Prostate gland (tissue), 2 donors: ENCODE measurements around the gene SBF2. TPM values are rescaled to one million over a fixed set of nuclear protein-coding genes. Genes with fewer than 3 reads are reported as not detected.
A peak's percentile ranks its signal among the peaks of the same experiment; 100 is the strongest.

ENCODE experiments used
- DNase-seq: peaks from one replicate; pipeline ENCODE4 v3.0.0-alpha.2; 2019; ENCODE audit warnings: low spot score
- H3K27ac ChIP-seq, 2 donors: fragments of 200-600 bp; sonication (generic); 2 replicates each; pipeline ENCODE4 v1.5.1; 2017 to 2019
- H3K27me3 ChIP-seq: fragments of 200-600 bp; sonication (generic); replicated peaks from 2 replicates; pipeline ENCODE4 v1.5.1; 2019; ENCODE audit not compliant: insufficient read depth
- H3K36me3 ChIP-seq, 2 donors: fragments of 200-600 bp; sonication (generic); 1 replicate in 1 of 2; 2 replicates in 1 of 2; pipeline versions ENCODE4 v1.5.1 to v1.8.1; 2017 to 2019
- H3K4me1 ChIP-seq: fragments of 200-600 bp; sonication (generic); replicated peaks from 2 replicates; pipeline ENCODE4 v1.5.1; 2019
- H3K4me3 ChIP-seq, 2 donors: fragments of 200-600 bp; sonication (generic); 2 replicates each; pipeline ENCODE4 v1.5.1; 2017 to 2019
- H3K9me3 ChIP-seq: fragments of 200-600 bp; sonication (generic); 2 replicates; pipeline ENCODE4 v1.5.1; 2017
- POLR2A ChIP-seq: fragments of 450-650 bp; IDR thresholded peaks from one replicate; pipeline ENCODE4 v1.6.1; 2016; ENCODE audit warnings: antibody characterized with exemption, mild to moderate bottlenecking
- POLR2AphosphoS5 ChIP-seq: sonication (generic); formaldehyde crosslinking; IDR thresholded peaks from one replicate; pipeline ENCODE4 v1.6.1; 2017; ENCODE audit warnings: antibody characterized with exemption
- WGBS: methylation state at CpG from one replicate; pipeline ENCODE4 v1.1.5; 2018; 5-methylcytosine and 5-hydroxymethylcytosine counted together
- intact Hi-C: fragments of 100-400 bp; cut with DNase I; formaldehyde crosslinking; loops from one replicate; pipeline ENCODE4 v1.14.2; 2022
- total RNA-seq, 2 donors: library from RNA; depleted of rRNA; stranded (reverse); fragments of >200 nt; gene quantifications; one replicate each; pipeline ENCODE4 v1.1.0, GENCODE V29; 2016
- TF ChIP-seq, protein P1 (sequence below), 4 experiments: fragments of 200-600 bp in 2 of 4; fragments of 450-650 bp in 2 of 4; sonication (generic) in 2 of 4; IDR thresholded peaks; 1 replicate in 3 of 4; 2 replicates in 1 of 4; pipeline ENCODE4 v1.5.1; 2016 to 2019; ENCODE audit warnings: antibody characterized with exemption in 4 of 4, mild to moderate bottlenecking in 2 of 4, moderate library complexity in 2 of 4

SBF2 gene
- total RNA-seq, 2 donors from 2014 or later = 35.9 to 56.7 TPM

DNA sequence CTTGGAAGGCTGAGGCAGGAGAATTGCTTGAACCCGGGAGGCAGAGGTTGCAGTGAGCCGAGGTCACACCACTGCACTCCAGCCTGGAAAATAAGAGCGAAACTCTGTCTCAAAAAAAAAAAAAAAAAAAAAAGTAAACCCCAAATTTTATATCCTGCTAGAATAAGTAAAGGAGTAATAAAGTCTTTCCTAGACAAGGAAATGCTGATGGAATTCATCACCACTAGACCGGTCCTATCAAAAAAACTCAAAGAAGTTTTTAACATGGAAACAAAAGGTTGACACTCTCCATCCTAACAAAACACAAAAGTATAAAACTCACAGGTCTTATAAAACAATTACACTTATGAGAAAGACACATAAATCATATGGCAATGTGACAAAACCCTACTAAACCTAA is 213.9 kb downstream of the SBF2 start:
- Histone ChIP-seq H3K4me3 (no peak overlapping the region), H3K27me3 (no peaks in the 10 kb centered on the region), H3K9me3 (no peaks in the 10 kb centered on the region), H3K27ac (no peak overlapping the region), H3K4me1 (no peaks in the 10 kb centered on the region), H3K36me3 (no peaks in the 10 kb centered on the region)
- WGBS = 98% methylated on average over 4 of the region's 4 CpGs
- DNase-seq = no peak
- TF ChIP-seq, protein P1, sequence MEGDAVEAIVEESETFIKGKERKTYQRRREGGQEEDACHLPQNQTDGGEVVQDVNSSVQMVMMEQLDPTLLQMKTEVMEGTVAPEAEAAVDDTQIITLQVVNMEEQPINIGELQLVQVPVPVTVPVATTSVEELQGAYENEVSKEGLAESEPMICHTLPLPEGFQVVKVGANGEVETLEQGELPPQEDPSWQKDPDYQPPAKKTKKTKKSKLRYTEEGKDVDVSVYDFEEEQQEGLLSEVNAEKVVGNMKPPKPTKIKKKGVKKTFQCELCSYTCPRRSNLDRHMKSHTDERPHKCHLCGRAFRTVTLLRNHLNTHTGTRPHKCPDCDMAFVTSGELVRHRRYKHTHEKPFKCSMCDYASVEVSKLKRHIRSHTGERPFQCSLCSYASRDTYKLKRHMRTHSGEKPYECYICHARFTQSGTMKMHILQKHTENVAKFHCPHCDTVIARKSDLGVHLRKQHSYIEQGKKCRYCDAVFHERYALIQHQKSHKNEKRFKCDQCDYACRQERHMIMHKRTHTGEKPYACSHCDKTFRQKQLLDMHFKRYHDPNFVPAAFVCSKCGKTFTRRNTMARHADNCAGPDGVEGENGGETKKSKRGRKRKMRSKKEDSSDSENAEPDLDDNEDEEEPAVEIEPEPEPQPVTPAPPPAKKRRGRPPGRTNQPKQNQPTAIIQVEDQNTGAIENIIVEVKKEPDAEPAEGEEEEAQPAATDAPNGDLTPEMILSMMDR (IDR thresholded peaks at IDR 0.05) = no peak
- TF ChIP-seq POLR2A = no peak
- TF ChIP-seq POLR2AphosphoS5 = no peak
- intact Hi-C loops = no loop called here

DNA sequence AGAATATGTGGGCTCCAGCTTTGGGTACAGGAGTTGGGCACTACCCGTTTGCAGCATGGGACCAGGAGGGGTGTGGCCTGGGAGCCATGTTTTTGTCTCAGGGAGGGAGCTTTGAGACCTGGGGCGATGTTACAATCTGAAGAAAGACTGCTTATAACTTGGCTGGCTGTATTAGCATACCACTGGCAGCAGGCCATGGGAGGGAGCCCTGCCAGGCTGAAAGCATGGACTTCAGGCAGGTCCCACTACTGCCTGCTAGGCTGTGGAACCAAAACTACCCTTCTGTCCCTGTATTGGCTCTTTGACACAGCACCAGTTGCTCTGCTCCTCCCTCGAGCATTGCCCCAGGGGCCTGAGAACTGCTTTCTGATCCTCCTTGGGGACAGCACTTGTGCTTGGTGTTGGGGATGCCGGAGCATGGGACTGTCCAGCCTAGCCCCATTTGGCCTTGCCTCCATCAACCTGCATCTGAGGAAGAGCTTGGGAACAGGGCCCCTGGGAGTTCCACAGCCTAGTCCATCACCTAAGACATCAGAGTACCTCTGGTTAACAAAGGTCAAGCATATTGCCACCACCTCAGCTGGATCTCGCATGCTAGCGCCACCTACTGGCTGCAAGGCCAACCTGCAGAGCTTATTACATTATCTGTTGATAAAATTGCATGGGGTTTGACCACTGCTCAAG is 217.4 kb downstream of the SBF2 start:
- WGBS = 32% methylated on average over 6 of the region's 6 CpGs
- H3K27me3 ChIP-seq = no peaks in the 10 kb centered on the region
- H3K4me1 ChIP-seq = no peaks in the 10 kb centered on the region
- no peaks in the 10 kb centered on the region for H3K36me3 ChIP-seq
- no peaks in the 10 kb centered on the region for H3K9me3 ChIP-seq
- intact Hi-C loops = no loop called here
- no peak overlapping the region for H3K27ac ChIP-seq
- TF ChIP-seq POLR2AphosphoS5 (no peak), POLR2A (no peak)
- TF ChIP-seq, protein P1 (IDR thresholded peaks at IDR 0.05) = peak in 2 of 4 experiments; percentile 25 to 44
- DNase-seq = peak; percentile 15
- no peak overlapping the region for H3K4me3 ChIP-seq

DNA sequence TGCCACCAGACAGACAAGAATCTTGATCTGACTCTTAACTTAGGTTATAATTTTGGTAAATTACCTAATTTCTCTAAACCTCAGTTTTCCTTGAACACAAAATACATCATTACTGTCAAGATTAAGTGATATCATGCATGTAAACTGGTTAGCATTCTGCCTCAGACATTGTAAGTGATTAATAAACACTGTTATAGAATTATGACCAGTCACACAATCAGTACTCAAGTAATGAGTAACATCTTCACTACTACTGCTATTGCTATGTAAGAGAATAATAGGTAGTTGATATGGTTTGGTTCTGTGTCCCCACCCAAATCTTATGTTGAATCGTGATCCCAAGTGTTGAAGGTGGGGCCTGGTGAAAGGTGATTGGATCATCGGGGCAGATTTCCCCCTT is 218.9 kb downstream of the SBF2 start:
- DNase-seq = no peak
- Histone ChIP-seq H3K36me3 (no peaks in the 10 kb centered on the region), H3K9me3 (no peaks in the 10 kb centered on the region), H3K4me1 (no peaks in the 10 kb centered on the region), H3K4me3 (no peak overlapping the region), H3K27ac (no peak overlapping the region), H3K27me3 (no peaks in the 10 kb centered on the region)
- intact Hi-C loops = no loop called here
- TF ChIP-seq POLR2A = no peak
- no peak for TF ChIP-seq POLR2AphosphoS5
- TF ChIP-seq, protein P1 (IDR thresholded peaks at IDR 0.05) = no peak
- WGBS = 98% methylated on average over 2 of the region's 2 CpGs

DNA sequence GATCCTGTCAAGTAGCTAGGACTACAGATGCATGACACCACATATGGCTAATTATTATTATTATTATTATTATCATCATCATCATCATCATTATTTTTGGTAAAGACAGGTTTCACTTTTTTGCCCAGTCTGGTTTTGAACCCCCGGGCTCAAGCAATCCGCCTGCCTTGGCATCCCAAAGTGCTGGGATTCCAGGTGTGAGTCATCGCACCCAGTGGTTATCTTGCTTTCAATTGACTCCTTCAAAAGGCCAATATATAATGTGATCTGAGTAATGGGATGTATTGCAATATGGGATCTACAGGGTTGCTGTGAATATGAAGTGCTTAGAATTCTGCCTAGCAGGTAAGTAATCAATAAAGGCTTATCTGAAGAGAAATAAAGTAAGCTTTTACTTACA is 221.2 kb downstream of the SBF2 start:
- H3K4me3 ChIP-seq = no peak overlapping the region
- H3K27ac ChIP-seq = no peak overlapping the region
- H3K9me3 ChIP-seq = no peaks in the 10 kb centered on the region
- DNase-seq = no peak
- H3K36me3 ChIP-seq = no peaks in the 10 kb centered on the region
- no peaks in the 10 kb centered on the region for H3K27me3 ChIP-seq
- WGBS = 98% methylated on average over 3 of the region's 3 CpGs
- TF ChIP-seq, protein P1 (IDR thresholded peaks at IDR 0.05) = no peak
- TF ChIP-seq POLR2A = no peak
- TF ChIP-seq POLR2AphosphoS5 = no peak
- no peaks in the 10 kb centered on the region for H3K4me1 ChIP-seq
- intact Hi-C loops = no loop called here

DNA sequence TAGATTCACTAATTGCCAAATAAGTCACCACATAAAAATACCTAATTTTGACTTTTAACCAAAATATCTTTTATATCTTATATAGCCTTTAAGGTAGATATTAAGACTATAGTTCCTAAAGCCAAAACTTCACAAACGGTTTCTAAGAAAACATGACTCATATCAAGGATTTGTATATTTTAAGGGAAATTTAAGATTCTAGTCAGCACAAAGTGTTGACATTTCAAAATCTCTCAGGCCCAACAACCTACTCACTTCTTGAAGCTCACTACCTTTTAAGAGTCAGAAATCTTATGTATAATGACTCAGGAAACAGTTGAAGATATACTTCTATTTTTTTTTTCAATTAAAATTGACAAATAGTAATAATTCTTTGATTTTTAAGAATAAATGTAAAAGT is 221.9 kb downstream of the SBF2 start:
- Histone ChIP-seq H3K4me1 (no peaks in the 10 kb centered on the region), H3K27ac (no peak overlapping the region), H3K4me3 (no peak overlapping the region), H3K9me3 (no peaks in the 10 kb centered on the region), H3K27me3 (no peaks in the 10 kb centered on the region), H3K36me3 (no peaks in the 10 kb centered on the region)
- intact Hi-C loops = no loop called here
- TF ChIP-seq POLR2A (no peak), POLR2AphosphoS5 (no peak)
- TF ChIP-seq, protein P1 (IDR thresholded peaks at IDR 0.05) = no peak
- 92% methylated on average over 1 of the region's 1 CpG for WGBS
- no peak for DNase-seq
